NCI-H446 (cell line): ENCODE results near the gene SGK1.
"Not testable (repeated sequence)": the region's sequence is repeated elsewhere in the genome, so short reads cannot be mapped to it uniquely, and the experiment has no call there.

Source experiments
- DNase-seq, 2 experiments: peaks; one replicate each; lab custom pipeline; 2025; lab: John Stamatoyannopoulos, UW

Gene SGK1

GRCh38 chr6:134221250-134221649, 96.7 kb downstream of the SGK1 start:
- DNase-seq, result no peak

GRCh38 chr6:134217798-134218140, 100.1 kb downstream of the SGK1 start:
- no peak for DNase-seq

GRCh38 chr6:134217105-134217797, 100.7 kb downstream of the SGK1 start:
- no peak for DNase-seq

GRCh38 chr6:134216301-134217010, 101.5 kb downstream of the SGK1 start:
- no peak for DNase-seq

- DNase-seq, result not testable (repeated sequence)
Measured at GRCh38 chr6:134213410-134213809, 104.5 kb downstream of the SGK1 start.

- no peak for DNase-seq
Measured at GRCh38 chr6:134211297-134211696, 106.6 kb downstream of the SGK1 start.

GRCh38 chr6:134207421-134207820, 110.5 kb downstream of the SGK1 start:
- DNase-seq, result no peak

GRCh38 chr6:134205366-134205765, 112.5 kb downstream of the SGK1 start:
- no peak for DNase-seq

GRCh38 chr6:134204759-134205158, 113.2 kb downstream of the SGK1 start:
- DNase-seq, result not testable (repeated sequence)

- DNase-seq, result no peak
Measured at GRCh38 chr6:134204031-134204430, 113.9 kb downstream of the SGK1 start.

GRCh38 chr6:134201716-134202115, 116.2 kb downstream of the SGK1 start:
- no peak for DNase-seq

GRCh38 chr6:134199848-134200606, 117.9 kb downstream of the SGK1 start:
- no peak for DNase-seq

GRCh38 chr6:134198093-134198492, 119.8 kb downstream of the SGK1 start:
- DNase-seq, result no peak

- not testable (repeated sequence) for DNase-seq
Measured at GRCh38 chr6:134197685-134198084, 120.2 kb downstream of the SGK1 start.

GRCh38 chr6:134196568-134197193, 121.2 kb downstream of the SGK1 start:
- DNase-seq, result no peak

GRCh38 chr6:134195985-134196384, 121.9 kb downstream of the SGK1 start:
- no peak for DNase-seq

GRCh38 chr6:134195164-134195906, 122.6 kb downstream of the SGK1 start:
- no peak for DNase-seq

- no peak for DNase-seq
Measured at GRCh38 chr6:134193536-134194498, 124.1 kb downstream of the SGK1 start.

- DNase-seq, result not testable (repeated sequence)
Measured at GRCh38 chr6:134192609-134193008, 125.3 kb downstream of the SGK1 start.

GRCh38 chr6:134190883-134191282, 127.0 kb downstream of the SGK1 start:
- no peak for DNase-seq

GRCh38 chr6:134187751-134188150, 130.2 kb downstream of the SGK1 start:
- DNase-seq, result no peak
